Measurements from ENCODE around the gene WSCD2.

WSCD2 gene

DNA sequence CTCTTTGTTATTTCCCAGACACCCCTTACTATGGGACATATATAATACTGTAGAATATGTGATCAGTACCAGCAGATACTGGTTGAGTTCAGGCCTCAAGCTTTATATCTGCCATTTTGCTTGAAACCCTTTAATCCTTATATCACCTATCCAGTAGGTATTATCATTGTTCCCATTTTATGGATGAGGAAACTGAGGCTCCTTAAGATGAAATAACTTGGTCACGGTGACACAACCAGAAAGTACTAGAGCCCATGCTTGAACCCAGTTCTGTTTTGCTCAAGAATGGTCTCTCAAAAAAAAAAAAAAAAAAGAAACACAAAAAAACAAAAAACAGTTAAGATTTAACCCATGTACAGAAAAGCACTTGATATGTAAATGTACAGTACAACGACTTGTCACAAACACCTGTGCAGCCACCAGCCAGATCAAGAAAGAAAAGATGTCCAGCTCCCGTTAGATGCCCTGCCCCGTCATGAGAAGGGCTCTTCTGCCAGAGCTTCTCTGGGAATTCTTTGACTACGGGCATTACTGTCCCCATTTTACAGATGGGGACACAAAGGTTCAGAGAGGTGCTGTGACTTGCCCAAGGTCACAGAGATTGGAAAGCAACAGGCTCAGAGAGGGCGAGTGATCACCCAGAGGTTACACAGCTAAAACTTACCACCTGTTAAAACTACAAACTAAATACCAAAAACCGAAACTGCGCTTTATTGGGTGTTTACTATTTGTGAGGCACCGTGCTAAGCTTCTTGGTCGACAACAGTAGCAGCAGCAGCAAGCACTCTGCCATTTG is 669 bp upstream of the WSCD2 start:
- DNase-seq, result no peak

DNA sequence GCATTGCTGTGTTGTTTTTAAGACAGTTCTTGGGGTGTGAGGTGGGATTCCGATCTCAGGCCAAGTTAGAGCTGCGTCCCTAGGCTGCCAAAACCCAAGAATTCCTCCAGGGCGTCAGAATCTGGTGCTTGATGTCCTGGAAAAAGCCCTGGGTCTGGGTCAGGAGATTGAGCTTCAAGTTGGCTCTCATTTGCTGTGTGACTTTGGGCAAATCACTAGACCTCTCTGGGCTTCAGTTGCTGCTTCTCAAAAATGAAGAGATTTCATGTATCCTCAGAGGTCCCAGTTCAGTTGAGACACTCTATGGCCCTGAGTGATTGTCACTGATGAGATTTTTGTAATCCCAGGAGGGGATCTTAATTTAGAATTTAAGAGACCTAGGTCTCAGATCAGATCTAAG is 1.9 kb downstream of the WSCD2 start:
- no peak for DNase-seq

DNA sequence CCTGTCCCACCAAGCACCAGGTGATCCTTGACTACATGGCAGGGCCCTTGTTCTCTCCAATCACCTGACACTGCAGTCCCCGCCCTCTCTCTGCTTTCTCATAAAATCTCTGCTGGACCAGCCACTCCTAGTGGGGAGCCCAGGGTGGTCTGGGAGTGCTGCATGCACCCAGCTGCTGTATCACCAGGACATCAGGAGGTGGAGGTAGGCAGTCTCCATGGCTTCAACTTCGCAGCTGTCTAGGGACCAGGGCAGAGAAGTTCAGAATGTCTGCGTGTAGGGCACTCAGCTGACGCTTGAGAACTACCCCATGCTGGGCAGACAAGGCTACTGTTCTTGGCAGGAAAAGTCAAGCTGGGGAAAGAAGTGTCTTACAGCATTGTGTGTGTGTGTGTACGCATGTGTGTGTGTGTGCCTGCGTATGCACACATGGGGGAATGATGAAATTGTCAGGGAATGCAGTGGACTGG is 2.6 kb downstream of the WSCD2 start:
- DNase-seq, result no peak

DNA sequence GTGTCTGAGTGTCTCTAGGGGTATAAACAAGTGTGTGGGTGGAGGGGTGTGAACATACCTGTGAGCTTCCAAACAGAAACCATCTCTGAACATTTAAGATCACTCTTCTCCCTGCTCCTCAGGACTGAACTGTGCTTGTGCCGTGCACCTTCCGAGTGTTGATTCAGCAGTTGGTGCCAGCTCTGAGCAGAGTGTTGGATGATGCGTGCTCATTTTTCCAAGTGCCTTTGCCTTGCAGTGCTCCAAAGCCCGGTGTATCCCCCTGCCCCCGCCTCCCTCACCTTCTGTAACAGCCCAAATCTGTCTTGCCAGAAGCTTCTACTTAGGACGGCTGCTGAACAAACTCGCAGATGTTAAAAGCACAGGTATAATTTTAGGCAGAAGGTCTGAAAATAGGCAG is 4.4 kb downstream of the WSCD2 start:
- DNase-seq, result no peak

DNA sequence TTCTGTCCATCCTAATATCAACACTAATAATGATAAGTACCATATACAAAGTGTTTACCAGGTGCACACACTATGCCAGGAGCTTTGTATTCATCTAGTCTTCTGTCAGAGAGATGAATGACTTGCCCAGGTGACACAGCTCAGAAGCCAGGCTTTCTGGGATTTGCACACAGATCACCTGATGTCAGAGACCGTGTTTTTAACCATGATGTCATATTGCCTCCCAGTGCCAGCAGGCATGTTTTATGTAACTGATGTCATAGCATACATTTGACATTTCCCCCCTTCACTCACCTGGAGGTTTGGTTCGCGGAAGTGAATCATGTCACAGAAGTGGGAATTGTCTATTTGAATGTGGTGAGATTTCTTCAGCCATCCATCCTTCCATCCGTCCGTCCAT is 5.7 kb downstream of the WSCD2 start:
- no peak for DNase-seq

DNA sequence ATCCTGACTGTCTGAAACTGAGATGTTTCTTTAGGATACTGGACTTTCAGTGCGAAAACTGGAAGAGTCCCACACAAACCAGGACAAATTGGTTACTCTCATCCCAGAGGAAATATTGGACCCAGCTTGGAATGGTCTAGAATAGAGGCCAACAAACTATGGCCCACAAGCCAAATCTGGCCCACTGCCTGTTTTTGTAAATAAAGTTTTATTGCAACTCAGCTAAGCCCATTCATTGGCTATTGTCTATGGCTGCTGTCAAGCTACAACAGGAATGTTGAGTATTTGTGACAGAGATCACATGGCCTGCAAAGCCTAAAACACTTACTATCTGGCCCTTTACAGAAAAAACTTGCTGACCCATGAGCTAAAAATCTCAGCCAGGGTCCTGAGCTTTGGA is 6.5 kb downstream of the WSCD2 start:
- no peak for DNase-seq

DNA sequence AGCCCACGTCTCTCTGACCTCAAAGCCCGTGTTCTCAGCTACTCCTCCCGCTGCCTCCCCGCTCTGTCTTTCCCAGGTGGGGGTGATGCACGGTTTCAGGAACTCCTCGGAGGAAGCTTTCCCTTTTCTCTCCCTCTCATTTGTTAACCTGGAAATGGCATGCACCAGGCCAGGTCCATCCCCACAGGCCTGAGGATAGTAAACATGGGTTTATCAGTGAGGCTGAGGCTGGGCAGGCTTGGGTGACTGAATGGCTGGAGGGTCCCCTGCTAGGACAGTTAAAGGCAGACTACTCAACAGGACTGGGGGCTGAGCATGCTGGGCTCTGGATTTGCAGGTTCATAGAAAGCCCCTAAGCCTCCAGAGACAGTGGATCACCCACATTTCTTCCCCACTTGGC is 7.6 kb downstream of the WSCD2 start:
- DNase-seq, result no peak

DNA sequence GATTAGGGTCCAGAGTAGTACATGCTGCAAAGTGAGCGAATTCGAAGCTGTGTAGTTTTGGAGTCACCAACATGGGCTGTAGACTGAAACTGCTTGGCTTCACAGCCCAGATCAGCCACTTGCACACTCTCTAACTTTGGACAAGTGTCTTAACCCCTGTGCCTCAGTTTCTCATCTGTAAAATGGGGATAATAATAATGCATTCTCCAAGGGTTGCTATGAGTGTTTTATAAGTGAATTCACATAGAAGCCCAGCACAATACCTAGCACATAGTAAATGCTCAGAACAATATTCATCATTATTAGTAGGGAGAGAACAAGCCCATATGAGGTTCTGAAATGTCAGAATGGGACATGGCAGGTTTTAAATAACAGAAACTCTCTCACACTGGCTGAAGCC is 10.4 kb downstream of the WSCD2 start:
- DNase-seq, result no peak

DNA sequence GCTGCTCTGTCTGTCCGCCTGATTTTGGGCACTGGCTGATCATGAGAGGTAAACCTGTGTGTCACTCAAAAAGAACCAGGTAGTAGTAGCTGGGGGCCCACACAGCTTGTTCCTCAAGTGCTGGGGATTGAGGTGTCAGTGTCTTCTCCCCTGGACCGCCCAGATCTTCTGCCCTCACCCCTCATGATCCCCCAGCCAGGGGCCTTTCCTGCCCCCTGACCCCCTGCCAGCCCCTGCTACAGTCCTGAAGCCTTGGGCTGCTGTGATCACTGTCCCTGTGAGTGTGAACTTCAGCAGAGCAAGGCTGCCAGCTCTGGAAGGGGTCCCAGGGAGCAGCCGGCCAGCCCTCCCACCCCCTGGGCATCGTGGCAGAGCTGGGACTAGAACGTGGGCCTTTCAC is 11.4 kb downstream of the WSCD2 start:
- no peak for DNase-seq

DNA sequence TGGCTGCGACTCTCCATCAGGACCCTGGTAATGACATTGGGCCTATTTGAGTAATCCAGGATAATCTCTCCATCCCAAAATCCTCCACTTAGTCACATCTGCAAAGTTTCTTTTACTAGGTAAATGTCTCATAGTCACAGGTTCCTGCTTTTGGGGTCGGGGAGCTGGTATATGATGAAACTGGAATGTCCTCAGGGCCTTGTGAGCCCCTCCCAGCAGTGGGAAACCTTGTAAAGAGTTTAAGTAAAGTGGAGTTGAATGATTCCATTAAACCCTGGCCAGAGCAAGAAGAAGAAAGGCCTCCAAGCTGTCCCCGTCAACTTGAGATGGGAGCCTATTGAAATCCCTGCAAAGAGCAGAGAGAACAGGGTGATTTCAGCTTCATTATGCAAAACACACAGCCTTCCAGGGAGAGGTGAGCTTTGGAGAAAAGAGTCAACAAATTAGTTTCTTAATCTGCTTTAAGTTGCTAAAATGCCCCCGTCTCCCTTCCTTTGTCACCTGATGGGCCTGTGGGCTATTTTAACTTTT is 12.6 kb downstream of the WSCD2 start:
- DNase-seq, result no peak

DNA sequence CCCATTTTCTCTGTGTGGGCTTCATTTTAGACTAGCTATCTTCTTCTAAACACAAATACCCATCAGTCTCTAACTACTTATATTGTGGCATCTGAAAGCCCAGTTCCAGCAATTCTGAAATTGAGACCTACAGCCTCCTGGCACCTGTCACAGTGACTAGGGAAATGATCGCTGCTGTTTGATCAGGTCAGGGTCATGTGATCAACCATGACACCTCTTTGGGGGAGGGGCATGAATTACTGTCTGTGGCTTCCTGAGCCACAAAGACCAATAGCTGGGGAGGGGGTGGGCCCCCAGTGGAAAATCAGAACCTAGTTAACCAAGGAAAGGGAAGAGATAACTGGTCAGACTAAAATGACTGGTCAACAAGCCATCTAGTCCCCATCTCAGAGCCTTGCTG is 14.1 kb downstream of the WSCD2 start:
- DNase-seq, result no peak

DNA sequence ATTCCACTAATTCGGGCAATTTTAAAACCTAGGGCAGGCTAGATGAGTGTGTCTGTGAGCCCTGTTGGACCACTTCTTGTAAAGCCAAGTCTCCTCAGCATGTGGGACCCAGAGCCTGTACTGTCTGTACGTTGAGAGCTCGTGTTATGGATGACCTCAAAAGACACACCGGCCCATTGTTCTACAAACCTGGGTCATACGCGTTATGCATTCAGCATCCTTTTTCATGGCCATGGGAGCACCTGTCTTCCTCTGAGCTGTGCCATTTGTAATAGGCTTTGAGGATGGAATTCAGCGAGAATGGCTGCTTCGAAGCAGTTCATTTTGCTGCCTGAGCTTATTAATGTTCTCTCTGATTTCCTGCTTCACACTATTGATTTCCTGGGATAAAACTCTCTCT is 15.0 kb downstream of the WSCD2 start:
- DNase-seq, result no peak

DNA sequence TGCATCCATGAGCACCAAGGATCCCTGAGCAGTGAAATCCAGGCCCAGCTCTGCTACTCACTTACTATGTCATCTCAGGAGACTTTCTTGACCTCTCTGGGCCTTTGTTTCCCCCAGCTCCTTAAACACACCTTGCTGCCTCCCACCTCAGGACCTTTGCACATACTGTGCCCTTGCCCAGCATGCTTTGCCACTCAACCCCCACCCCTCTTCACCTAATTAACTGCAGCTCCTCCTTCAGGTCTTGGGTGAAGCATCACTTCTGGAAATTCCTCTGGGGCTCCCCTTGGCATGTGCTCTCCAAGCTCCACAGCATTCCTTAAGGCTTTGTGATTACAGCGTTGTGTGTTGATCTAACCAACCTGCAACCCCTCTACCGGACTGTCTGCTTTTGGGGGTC is 15.9 kb downstream of the WSCD2 start:
- DNase-seq, result no peak

DNA sequence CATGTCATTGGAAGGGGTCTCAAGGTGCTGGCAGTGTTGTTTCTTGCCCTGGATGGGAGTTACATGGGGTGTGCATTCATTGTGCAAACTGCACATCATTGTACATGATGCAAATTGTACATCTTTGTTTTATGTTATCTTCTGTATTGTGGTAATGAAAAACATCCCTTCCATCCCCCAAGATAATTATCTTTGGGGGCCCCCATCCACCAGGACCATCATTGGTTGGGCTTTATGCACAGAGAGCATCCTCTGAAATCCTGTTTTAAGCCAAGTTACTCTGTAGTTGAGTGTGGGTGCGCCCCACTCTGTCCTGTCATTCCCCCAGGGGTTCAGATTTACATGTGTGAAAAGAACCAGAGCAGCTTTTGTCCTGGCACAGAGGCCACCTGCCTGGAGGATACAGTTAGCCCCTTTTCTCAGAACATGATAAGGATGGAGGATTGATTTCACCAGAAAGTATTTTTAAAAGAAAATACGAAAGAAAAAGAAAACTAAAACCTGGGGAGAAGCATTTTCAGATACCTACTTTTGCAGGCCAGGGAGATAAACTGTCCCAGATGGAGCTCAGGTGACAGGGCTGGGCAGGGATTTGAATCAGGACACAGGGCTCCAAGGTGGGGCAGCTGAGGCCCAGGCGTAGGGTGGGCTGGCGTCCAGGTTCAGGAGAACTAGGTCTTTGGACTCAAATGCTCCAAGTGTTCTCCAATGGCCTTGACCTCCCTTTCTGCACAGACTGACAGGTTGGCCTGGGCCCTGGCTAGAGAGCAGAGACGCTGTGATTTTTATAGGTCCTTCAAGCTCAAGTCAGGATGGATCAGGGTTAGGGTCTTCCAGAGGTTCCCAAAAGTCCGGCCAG is 17.2 kb downstream of the WSCD2 start:
- no peak for DNase-seq

DNA sequence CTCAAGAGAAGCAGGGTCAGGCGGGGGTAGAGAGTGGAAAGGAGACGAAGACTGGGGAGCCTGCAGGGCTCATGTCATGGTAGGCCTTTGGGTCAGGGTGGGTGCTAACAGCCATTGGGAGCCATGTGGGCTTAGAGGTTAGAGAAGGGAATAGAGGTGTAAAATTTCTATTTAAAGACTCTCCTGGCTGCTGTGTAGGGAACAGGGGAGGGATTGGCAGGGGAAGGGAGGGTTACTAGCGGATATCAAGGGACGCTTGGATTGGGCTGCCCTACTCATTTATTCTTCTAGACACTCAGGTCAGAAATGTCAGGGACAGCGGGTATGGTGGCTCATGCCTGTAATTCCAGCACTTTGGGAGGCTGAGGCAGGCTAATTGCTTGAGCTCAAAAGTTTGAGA is 18.2 kb downstream of the WSCD2 start:
- no peak for DNase-seq

DNA sequence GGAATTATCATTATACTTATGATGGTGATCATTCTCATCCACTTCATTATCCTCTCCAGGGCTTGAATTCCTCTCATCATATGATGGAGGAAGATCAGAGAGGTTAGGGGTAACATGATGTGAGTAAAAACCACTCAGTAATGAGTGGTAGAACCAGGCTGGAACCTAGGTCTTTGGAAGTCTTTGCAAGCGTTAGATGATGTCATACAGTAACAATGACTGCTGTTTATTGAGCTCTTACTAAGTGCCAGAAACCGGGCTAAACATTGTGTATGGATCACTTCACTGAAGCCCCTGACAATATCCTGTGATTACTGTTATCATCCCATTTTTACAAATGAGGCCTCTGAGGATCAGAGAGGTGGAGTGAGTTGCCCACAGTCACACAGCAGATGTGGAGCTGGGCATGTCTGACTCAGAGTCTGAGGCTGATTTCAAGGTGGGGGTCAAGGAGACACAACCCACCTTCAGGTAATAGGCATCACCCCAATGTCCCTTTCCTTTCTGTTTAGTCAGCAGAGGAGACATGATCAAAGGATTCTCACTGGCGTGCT is 19.5 kb downstream of the WSCD2 start:
- DNase-seq, result no peak

DNA sequence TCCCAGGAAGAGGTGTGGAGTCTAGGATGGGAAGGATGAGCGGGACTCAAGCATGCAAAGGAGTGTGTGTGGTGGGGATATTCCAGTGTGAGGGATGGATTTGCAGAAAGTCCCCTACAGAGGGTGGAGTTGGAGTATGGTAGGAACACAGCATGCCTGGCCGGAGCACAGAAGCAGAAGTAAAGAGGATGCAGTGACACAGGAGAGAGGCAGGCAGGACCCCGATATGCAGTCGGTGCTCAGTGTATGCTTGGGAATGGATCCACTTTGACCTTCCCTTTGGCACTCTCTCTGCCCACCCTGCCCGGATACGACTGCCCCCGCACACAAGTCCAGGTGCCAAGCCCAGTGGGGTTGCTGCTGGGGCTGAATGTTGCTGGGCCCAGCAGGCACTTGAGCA is 21.3 kb downstream of the WSCD2 start:
- no peak for DNase-seq

DNA sequence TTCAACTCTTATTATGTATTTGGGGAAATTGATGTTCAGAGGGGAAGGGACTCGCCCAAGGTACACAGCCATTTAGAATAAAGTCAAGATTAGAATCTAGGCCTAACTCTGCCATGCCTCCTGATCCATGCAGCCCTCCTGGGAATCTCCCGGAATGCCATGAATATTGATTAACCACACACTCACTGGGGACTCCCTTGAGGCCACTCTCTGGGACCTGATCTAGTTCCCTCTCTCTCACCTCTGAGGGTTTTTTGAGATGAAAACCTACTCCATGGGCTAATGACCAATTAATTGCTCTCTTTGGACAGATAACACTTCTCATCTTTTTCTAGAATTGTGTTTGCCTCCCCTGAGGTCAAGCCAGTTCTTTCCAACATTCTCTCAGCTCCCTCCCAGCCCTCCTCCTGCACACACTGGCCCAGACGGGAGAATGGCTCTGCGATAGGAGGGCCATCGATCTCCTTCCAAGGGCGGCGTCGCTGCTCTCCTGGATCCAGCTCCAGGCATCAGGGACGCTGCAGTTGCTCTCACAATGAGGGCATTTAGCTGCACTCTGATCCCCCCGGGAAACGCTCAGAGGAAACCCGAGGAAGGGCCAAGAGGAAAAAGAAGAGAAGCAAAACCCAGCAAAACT is 22.6 kb downstream of the WSCD2 start:
- no peak for DNase-seq

DNA sequence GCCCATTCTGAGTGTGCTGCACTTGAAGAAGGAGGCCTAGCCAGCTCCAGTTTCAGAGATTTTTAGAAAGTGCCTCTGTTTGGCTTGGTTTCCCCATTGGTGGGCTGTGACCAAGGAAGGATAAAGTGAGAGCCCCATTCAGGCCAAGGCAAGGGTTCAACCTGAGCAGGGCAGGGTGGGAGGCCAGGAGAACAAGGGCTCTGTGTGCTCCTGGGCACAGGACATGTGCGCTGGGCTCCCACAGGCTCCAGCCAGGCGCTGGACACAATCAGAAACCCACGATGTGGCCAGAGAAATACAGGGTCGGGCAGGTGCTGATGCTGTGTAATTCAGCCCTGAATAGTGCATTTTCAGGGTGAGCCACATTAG is 23.1 kb downstream of the WSCD2 start:
- no peak for DNase-seq

DNA sequence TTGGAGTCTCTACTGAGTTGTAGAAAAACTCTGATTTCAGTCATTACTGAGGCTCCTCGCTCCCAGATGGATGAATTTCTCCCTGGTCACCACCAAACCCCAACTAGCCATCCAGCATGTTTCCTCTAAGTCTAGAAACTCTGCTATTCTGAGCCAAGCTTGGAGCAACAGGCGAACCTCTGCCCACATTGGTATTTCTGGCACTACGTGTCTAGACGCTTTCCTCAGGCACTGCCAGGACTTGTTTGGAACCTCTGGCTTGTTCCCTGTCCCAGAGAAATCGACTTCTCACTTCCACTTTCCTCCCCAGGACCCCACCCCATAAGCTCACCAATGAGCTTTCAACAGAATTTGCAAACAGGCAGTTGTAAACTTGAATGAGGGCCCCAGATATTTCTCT is 27.6 kb downstream of the WSCD2 start:
- DNase-seq, result no peak

DNA sequence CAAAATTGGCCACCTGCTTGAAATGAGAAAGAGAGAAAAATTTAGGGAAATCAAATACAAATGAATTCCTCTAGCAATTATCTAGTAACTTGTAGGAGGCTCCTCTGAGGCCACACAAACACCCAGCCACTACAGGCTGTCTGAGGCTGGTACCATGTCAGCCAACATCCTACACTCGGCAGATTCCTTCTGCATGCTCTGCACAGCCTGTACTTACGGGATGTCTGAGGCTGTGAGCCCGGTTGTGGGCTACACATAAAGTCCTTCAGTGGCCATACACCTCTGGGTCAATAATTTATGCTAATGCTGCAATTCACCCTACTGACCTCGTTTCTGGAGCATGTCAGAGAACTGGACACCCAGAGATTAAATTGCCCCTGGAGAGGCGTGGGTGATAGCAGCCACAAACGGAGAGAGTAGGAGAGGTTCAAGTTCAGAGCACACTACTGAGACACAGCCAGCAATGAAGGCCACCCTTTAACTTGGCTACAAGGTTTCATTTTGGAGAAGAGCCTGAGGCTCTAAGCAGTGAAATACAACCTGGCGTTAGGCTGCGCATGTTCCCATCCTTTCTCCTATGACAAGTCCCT is 28.9 kb downstream of the WSCD2 start:
- no peak for DNase-seq

DNA sequence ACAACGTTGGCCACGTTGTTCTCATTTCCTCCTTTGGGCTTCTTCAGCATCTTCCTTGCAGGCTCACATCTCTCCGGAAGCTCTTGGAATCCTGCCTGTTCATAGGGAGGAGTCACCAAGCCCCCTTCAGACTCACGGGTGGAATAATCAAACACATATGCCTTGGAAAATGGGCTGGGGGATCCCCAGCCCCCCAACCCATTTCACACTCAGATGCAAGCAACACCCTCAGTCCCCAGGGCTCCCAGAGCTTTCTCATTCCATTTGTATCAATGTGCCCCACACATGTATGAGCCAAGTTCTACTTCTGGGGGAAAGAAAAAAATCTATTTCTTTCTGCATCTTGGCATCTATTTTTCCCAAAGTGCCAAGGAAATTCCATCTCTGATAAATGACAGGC is 33.1 kb downstream of the WSCD2 start:
- DNase-seq, result no peak

DNA sequence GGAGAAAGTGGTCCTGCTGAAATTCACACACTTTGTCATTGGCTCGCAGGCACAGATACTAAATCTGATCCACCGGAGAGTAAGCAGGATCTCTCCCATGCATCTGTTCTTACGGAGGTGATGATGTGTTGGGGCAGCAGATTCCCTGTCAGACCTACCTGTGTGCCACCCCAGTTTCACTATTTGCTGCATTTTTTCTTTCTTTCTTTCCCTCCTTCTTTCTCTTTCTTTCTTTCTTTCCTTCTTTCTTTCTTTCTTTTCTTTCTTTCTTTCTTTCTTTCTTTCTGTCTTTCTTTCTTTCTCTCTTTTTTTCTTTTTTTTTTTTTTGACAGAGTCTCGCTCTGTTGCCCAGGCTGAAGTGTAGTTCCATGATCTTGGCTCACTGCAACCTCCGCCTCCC is 37.4 kb downstream of the WSCD2 start:
- no peak for DNase-seq

All from stimulated activated CD4-positive, alpha-beta T cell treated with anti-CD3 and anti-CD28 coated beads, Interleukin-4, amount 100 ng/mL, for 24 hours (primary cell).